Measurements from ENCODE around the gene GUSB.
"Not testable (repeated sequence)": the region's sequence is repeated elsewhere in the genome, so short reads cannot be mapped to it uniquely, and the experiment has no call there.

The GUSB gene

DNA sequence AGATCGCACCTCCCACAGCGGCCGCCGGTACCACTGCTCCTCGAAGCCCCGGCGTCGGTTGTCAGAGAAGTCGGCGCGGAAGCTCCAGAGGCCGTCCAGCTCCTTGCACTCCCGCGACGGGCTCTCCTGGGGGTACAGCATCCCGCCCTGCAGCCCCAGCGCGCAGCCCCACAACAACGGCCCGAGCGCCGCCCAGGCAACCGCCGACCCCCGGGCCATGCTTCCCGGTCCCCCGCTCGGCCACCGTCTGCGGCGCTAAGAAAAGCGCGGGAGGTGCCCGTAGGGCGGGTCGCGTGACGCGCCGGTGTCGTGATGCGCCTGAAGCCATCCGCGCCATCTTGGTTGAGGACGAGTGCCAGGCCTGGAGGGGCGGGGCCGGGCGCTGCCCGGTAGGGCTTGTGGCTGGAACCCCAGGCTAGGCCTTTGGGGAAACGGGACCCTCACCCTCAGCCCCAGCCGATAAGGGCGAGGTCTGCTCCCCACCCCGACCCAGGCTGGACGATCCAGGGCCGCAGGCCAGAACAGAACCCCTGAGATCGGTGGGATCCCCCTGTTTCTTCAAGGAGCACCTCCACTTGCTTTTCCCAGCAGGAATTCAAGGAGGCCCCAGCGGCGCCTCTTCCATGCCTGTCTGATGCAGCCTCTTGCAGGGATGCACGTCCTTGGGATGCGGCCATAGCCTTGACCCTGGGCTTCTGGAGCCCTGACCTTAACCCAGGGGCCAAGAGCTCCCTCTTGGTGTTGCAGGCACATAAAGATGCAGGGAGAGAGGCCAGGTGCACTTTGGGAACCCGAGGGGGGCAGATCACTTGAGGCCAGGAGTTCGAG, at the start of gene GUSB:
GUSB (minus strand) TSS at position 249 of the 828 bp plus-strand sequence; CDS start at position 219, 30 bp downstream.
- DNase-seq, result peak; percentile 93
- Mint-ChIP-seq H3K9me3 (no peaks in the 10 kb centered on the region), H3K27me3 (no peaks in the 10 kb centered on the region), H3K36me3 (ENCODE audit: low read depth) (peaks cover 10% of the 10 kb centered on the region), H3K4me1 (peaks cover 16% of the 10 kb centered on the region), H3K27ac (peak within 1 kb of the TSS; percentile 86), H3K4me3 (peak within 1 kb of the TSS; percentile 87)
- peak; percentile 87 for ATAC-seq

- H3K27me3 Mint-ChIP-seq; H3K36me3 Mint-ChIP-seq (ENCODE audit: low read depth); DNase-seq; H3K27ac Mint-ChIP-seq; ATAC-seq; H3K4me1 Mint-ChIP-seq; H3K9me3 Mint-ChIP-seq; H3K4me3 Mint-ChIP-seq: not testable (repeated sequence)
Observed at GRCh38 chr7:66028342-66028741, 46.3 kb upstream of the GUSB start.

- Mint-ChIP-seq H3K4me1 (no peaks in the 10 kb centered on the region), H3K36me3 (ENCODE audit: low read depth) (no peaks in the 10 kb centered on the region), H3K27me3 (no peaks in the 10 kb centered on the region), H3K9me3 (no peaks in the 10 kb centered on the region), H3K27ac (no peak overlapping the region), H3K4me3 (no peak overlapping the region)
- no peak for ATAC-seq
- no peak for DNase-seq
Observed at GRCh38 chr7:66016131-66016461, 34.1 kb upstream of the GUSB start.

GRCh38 chr7:66015440-66016130, 33.6 kb upstream of the GUSB start:
- no peaks in the 10 kb centered on the region for H3K9me3 Mint-ChIP-seq
- H3K4me3 Mint-ChIP-seq, result no peak overlapping the region
- no peaks in the 10 kb centered on the region for H3K4me1 Mint-ChIP-seq
- H3K27me3 Mint-ChIP-seq, result no peaks in the 10 kb centered on the region
- no peaks in the 10 kb centered on the region for H3K36me3 Mint-ChIP-seq (ENCODE audit: low read depth)
- no peak for DNase-seq
- no peak for ATAC-seq
- no peak overlapping the region for H3K27ac Mint-ChIP-seq

DNA sequence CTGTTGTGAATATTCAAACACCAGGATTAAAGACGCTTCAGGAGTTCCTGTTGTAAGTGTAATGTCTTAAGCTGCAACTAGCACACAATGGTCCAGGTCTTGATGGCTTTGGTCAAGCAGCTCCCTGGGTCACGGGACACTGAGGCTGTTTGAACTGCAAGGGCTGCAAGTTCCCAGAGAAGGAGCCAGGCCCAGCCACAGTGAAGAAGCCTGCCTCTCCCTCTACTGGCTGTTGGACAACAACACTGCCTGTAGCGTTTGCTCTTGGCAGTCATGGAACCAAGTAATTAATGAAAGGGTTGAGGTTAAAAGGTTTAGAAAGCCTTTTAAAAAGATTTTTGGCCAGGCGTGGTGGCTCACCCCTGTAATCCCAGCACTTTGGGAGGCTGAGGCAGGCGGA, 31.9 kb upstream of the GUSB start:
- Mint-ChIP-seq H3K27ac (no peak overlapping the region), H3K36me3 (ENCODE audit: low read depth) (no peaks in the 10 kb centered on the region), H3K4me3 (no peak overlapping the region), H3K27me3 (no peaks in the 10 kb centered on the region), H3K9me3 (no peaks in the 10 kb centered on the region), H3K4me1 (no peaks in the 10 kb centered on the region)
- no peak for DNase-seq
- ATAC-seq, result no peak

- Mint-ChIP-seq H3K27me3 (no peaks in the 10 kb centered on the region), H3K9me3 (no peaks in the 10 kb centered on the region), H3K4me3 (no peak overlapping the region), H3K4me1 (no peaks in the 10 kb centered on the region), H3K27ac (no peak overlapping the region), H3K36me3 (ENCODE audit: low read depth) (no peaks in the 10 kb centered on the region)
- no peak for DNase-seq
- ATAC-seq, result no peak
Observed at GRCh38 chr7:66007232-66007631, 25.2 kb upstream of the GUSB start.

DNA sequence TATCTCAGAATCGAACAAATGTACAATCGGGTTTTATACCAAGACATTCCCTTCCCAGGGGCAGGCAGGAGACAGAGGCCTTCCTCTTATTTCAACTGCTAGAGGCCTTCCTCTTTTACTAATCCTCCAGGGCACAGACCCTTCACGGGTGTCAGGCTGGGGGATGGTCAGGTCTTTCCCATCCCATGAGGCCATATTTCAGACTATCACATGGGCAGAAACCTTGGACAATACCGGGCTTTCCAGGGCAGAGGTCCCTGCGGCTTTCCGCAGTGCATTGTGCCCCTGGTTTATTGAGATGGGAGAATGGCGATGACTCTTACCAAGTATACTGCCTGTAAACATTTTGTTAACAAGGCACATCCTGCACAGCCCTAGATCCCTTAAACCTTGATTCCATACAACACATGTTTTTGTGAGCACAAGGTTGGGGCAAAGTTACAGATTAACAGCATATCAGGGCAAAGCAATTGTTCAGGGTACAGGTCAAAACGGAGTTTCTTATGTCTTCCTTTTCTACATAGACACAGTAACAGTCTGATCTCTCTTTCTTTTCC, 23.2 kb upstream of the GUSB start:
- H3K4me3 Mint-ChIP-seq, H3K4me1 Mint-ChIP-seq, H3K27ac Mint-ChIP-seq: not testable (repeated sequence)

GRCh38 chr7:66000823-66001417, 18.9 kb upstream of the GUSB start:
- not testable (repeated sequence) for DNase-seq; H3K4me3 Mint-ChIP-seq; H3K36me3 Mint-ChIP-seq (ENCODE audit: low read depth); H3K27me3 Mint-ChIP-seq; H3K4me1 Mint-ChIP-seq; ATAC-seq; H3K27ac Mint-ChIP-seq; H3K9me3 Mint-ChIP-seq

More for the DNA sequence above, 23.2 kb upstream of the GUSB start:
- not testable (repeated sequence) for H3K36me3 Mint-ChIP-seq (ENCODE audit: low read depth); H3K27me3 Mint-ChIP-seq; H3K9me3 Mint-ChIP-seq; ATAC-seq; DNase-seq

GRCh38 chr7:65994984-65995383, 13.0 kb upstream of the GUSB start:
- not testable (repeated sequence) for H3K27me3 Mint-ChIP-seq; H3K4me3 Mint-ChIP-seq; H3K9me3 Mint-ChIP-seq; H3K36me3 Mint-ChIP-seq (ENCODE audit: low read depth); DNase-seq; H3K27ac Mint-ChIP-seq; H3K4me1 Mint-ChIP-seq; ATAC-seq

DNA sequence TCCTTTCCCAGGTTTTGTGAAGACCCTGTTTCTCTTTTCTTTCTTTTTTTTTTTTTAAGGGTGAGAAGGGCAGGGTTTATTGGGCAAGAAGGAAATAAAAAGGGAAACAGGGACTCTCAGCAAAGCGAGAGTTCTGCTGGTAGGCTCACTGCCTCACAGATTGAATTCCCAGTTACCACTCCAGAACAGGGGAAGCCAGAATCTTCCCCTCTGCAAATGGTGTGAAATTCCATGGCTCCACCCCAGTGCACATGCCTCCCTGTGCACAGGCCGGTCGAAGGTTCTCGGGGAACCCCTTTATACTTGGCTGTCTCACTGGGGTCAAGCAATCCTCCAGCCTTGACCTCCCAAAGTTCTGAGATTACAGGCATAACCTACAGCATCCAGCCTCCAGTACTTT, 10.5 kb upstream of the GUSB start:
- Mint-ChIP-seq H3K27me3 (peaks cover 5% of the 10 kb centered on the region), H3K36me3 (ENCODE audit: low read depth) (no peaks in the 10 kb centered on the region), H3K4me1 (no peaks in the 10 kb centered on the region), H3K27ac (no peak overlapping the region), H3K9me3 (no peaks in the 10 kb centered on the region), H3K4me3 (no peak overlapping the region)
- ATAC-seq, result no peak
- no peak for DNase-seq

DNA sequence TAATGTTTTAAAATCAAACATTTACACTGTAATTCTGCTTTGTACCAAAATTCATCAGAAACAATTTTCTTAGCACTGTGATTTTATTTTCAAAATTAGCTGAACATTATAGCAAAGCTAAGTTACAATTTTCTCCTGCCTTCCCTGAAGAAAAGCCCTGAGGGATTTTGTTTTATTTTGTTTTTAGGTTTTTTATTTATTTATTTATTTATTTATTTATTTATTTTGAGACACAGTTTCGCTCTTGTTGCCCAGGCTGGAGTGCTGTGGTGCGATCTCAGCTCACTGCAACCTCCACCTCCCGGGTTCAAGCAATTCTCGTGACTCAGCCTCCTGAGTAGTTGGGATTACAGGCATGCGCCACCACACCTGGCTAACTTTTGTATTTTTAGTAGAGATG, 9.8 kb upstream of the GUSB start:
- not testable (repeated sequence) for H3K4me1 Mint-ChIP-seq; H3K36me3 Mint-ChIP-seq (ENCODE audit: low read depth); DNase-seq; H3K9me3 Mint-ChIP-seq; H3K27ac Mint-ChIP-seq; H3K4me3 Mint-ChIP-seq; H3K27me3 Mint-ChIP-seq; ATAC-seq

- no peak for ATAC-seq
Observed at GRCh38 chr7:65989694-65990080, 7.7 kb upstream of the GUSB start.

GRCh38 chr7:65988503-65988902, 6.5 kb upstream of the GUSB start:
- ATAC-seq; H3K36me3 Mint-ChIP-seq (ENCODE audit: low read depth); H3K27ac Mint-ChIP-seq; H3K4me3 Mint-ChIP-seq; H3K4me1 Mint-ChIP-seq; H3K27me3 Mint-ChIP-seq; DNase-seq; H3K9me3 Mint-ChIP-seq: not testable (repeated sequence)

More at GRCh38 chr7:65989694-65990080, 7.7 kb upstream of the GUSB start:
- H3K36me3 Mint-ChIP-seq (ENCODE audit: low read depth), result no peaks in the 10 kb centered on the region
- DNase-seq, result no peak
- H3K27ac Mint-ChIP-seq, result no peak overlapping the region
- no peaks in the 10 kb centered on the region for H3K9me3 Mint-ChIP-seq
- peaks cover 5% of the 10 kb centered on the region for H3K27me3 Mint-ChIP-seq
- H3K4me1 Mint-ChIP-seq, result no peaks in the 10 kb centered on the region
- H3K4me3 Mint-ChIP-seq, result no peak overlapping the region

GRCh38 chr7:65988084-65988483, 6.1 kb upstream of the GUSB start:
- no peak for ATAC-seq

More at GRCh38 chr7:65988084-65988483, 6.1 kb upstream of the GUSB start:
- no peak for DNase-seq
- Mint-ChIP-seq H3K4me1 (no peaks in the 10 kb centered on the region), H3K4me3 (no peak overlapping the region), H3K27ac (no peak overlapping the region), H3K9me3 (no peaks in the 10 kb centered on the region), H3K27me3 (peaks cover 5% of the 10 kb centered on the region), H3K36me3 (ENCODE audit: low read depth) (no peaks in the 10 kb centered on the region)

Data from activated naive CD8-positive, alpha-beta T cell treated with anti-CD3 and anti-CD28 coated beads, Interleukin-2, amount 50 U/mL, for 24 hours (primary cell).